ENCODE data around the gene ABCB8.

ABCB8 gene

DNA sequence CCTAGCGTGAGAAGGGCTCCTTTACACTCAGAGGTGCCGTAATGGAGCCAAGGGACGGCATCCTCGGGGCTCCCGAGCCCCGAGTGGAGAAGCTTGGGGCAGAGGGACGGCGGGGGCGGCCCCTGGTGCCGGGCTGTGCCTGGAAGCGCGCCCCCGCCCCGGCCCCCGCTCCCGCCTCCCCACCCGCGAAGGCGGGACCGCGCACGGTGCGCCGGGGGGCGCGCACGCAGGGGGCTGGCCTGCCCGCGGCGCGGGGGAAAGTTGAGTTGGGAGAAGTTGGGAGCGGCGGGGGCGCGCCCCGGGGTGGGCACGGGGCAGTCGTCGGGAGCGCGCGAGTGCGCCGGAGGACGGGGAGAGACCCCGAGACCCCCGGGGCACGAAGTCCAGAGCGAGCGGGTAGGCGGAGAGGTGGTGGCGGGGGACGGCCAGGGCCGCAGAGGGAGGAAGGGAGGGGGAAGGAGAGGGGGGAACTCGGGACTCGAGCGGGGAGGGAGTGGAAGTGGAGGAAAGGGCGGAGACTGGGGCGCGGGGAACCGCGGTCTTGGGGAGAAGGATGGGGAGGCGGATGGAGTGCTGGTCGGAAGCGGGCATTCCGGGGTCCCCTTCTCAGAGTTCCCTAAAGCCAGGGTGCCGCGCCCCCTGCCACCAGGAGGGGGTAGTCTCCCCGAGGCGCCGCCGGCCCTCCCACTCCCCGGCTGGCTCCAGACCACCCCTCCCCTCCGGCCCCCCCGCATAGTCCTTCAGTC is 31.3 kb downstream of the ABCB8 start, which contains the start of gene SLC4A2:
TSS of gene SLC4A2 (plus strand) at position 223 of the 746 bp plus-strand sequence. CDS start 2,399 bp downstream, outside the sequence.
- peak; percentile 58 to 70 for DNase-seq

DNA sequence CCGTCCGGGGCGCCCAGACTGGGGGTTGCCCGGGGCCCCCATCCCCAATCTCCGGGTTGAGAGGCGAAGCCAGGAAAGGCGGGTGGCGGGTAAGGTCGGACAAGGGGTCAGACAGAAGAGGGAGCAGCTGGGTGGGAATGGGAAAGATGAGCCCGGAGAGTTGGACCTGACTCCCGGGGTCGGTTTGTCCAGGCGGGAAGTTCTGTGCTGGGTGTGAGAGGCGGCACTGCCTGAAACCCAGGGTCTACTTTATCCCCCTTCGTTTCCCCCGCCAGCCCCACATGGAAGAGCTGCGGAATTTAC is 31.8 kb downstream of the ABCB8 start:
- DNase-seq = no peak

DNA sequence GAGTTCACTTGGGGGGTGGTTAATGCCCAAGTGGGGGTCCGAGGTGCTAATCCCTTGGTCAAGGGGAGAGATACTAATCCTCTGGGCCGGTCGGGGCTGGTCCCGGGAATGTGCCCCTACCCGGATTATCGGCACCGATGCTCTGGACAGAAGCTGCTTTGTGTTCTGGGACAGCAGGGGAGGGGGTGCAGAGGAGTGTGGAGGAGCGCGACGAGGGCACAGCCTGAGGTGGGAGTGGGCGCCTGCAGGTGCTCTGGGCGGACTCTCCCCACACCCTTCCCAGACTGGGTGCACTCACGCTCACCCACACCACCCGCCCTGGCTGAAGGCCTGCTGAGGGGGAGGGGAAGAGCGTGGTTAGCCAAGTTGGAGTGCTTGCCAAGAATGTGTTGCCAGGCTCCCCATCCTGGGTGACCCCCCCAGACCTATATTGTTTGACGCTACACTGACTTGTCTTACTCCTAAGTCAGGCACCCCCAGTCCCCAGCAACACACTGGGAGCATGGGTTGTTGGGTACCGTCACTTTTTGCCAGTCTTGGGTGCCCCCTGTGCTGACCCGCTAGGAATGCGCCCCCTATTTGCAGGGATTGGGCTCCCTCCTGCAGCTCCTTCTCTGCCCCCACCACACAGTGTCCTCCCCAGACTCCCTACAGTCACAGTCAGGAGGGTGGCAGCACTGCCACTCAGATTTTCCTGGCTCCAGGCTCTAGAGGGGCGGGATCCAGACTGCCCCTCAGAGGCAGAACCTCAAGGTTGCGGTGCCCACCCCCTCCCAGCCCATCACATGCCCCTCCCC is 32.4 kb downstream of the ABCB8 start:
- no peak for DNase-seq

DNA sequence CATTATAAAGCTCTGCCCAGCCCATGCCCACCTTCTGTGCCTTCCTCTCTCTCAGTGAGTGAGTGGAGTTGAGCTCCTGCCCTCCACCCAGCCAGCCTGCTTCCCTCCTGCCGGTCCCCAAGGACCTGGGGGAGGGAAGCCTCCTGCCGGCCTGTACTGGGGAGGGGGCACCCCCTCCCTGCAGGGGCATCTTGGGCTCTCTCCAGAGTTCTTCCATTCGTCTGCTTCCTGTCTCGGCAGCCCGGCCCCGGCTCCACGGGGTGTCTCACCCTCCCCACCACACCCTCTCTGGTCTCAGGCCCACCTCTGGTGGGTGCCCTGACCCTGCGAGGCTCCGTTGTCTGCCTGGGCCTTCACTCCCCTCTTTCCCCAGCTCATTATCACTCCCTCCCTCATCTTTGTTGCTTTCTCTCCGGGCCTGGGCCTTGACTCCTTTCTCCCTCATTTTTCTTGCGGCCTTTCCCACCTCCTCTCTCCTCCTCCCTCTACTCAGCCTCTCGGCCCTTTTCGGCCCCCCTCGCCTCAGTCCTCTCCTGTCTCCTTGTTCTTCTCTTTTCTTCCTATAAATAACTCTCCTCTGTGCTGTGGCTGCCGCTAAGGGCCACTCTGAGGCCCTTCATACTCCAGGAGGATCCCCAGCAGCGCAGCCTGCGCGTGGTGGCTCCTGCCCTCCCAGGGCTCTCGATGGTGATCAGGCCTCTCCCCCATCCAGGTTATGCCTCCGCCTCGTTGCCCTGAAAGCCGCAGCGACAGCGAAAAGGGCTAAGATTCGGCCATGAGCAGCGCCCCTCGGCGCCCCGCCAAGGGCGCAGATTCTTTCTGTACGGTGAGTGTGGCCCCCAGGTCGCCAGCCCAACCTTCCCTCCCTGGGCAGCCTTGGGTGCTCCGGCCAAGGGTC is 33.2 kb downstream of the ABCB8 start:
- DNase-seq = peak; percentile 51 to 80

DNA sequence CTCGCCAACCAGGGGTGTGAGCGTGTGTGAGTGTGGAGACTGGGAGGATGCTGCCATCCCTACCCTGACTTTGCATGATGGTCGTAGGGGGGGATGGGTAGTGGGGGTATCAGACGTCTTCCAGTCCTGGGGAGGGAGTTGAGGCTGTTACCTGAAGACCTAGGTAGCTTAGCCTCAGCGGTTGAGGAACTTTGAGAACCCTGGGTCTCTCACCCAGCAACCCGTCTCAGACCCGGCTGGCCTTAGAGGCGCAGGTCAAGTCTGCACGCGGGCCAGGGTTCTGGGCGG is 33.8 kb downstream of the ABCB8 start:
- DNase-seq = no peak

DNA sequence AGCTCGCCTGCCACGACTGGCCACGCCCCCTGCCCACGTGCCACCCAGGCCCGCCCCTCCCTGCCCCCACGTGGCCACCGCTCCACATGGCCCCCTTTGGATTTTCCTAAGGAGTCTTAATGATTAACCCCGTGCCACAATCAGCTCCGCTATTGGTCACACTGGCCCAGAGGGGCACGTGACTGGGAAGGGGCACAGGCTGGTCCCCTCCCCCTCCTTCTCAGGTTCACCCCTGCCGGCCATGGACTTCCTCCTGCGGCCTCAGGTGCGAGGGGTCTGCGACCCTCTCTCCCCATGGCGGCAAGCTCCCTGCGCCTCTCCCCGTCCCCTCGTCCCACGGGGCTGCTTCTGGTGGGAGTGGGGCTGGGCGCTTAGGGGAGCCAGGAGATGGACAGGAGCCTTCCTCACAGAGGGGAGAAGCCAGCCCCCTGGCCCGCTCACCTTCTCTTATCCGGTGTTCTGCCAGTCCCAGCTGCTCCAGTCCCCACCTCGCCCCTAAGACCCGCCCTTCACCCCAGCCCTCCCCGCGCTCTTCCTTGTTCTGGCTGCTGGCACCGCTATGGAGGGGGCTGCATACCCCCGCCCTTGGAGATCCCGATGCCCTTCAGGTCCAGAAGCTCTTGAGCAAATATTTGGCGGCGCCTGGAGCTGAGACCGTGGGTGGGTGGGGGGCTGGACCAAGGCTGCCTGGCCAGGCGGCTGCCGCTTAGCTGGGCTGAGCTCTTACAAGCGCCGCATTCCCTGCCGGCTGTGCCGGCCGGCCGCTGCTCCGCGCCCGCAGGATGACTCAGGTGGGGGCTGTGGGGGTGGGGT is 34.4 kb downstream of the ABCB8 start:
- peak in 1 of 2 experiments; percentile 33 for DNase-seq

DNA sequence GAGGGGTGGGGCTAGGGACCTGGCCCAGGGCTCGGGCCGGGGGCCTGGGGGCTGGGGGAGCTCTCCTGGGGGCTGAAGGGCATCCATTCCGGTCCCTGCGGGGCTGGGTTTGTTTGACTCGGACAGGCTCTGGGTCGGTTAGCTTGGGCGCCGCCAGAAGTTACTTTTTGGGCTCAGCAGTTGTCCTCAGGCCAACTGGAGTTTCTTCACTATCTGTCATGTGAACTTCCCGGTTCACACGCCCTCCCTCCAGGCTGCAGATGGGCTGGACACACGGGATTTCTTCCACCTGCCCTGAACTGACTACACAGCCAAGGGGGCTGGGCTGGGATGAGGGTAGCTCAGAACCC is 34.9 kb downstream of the ABCB8 start:
- DNase-seq = no peak

DNA sequence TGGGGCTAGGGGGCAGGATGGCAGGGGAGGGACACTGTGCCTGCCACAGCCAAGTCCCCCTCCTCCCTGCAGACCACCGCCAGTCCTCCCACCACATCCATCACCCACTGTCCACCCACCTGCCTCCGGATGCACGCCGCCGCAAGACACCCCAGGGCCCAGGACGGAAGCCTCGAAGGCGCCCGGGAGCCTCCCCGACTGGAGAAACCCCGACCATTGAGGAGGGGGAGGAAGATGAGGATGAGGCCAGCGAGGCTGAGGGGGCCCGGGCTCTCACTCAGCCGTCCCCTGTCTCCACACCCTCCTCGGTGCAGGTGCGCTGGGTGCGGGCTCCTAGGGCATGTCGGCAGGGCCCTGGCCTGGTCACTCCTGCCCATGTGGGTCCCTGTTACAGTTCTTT is 36.2 kb downstream of the ABCB8 start:
- no peak for DNase-seq

DNA sequence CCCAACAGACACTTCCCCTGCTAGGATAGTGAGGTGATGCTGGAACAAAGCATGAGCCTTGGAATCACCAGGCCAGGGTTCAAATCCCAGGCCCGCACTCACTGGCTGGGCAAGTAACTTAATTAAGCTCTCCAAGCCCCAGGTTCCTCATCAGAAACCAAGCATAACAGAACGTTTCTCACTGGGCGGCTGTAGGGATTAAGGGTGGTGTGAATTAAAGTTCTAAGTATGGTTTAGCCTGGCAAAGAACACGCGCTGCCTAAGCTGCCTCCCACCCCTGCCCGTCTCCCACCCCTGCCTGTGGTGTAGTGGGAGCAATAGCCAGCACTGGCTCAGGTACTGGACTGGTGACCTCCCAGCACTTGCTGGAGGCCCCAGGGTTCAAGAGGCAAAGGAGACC is 36.7 kb downstream of the ABCB8 start:
- DNase-seq = no peak

DNA sequence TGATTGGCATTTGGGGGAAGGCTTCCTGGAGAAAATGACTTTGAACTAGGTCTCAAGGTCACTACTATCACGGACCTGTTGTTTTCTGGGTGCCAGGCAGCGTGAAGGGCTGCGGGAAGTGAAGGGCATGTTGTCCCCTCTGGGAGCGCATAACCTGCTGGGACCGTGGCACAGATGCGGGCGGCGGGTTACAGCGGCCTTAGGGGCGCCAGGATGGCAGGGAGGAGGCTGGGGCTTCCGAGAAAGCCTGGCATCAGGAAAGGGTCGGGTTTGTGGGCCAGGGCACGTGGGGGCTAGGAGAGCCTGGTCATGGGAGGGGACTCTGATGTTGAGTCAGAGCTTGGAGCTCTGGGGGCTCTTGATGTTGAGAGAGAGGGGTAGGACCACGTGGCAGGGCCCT is 37.3 kb downstream of the ABCB8 start:
- DNase-seq = no peak

DNA sequence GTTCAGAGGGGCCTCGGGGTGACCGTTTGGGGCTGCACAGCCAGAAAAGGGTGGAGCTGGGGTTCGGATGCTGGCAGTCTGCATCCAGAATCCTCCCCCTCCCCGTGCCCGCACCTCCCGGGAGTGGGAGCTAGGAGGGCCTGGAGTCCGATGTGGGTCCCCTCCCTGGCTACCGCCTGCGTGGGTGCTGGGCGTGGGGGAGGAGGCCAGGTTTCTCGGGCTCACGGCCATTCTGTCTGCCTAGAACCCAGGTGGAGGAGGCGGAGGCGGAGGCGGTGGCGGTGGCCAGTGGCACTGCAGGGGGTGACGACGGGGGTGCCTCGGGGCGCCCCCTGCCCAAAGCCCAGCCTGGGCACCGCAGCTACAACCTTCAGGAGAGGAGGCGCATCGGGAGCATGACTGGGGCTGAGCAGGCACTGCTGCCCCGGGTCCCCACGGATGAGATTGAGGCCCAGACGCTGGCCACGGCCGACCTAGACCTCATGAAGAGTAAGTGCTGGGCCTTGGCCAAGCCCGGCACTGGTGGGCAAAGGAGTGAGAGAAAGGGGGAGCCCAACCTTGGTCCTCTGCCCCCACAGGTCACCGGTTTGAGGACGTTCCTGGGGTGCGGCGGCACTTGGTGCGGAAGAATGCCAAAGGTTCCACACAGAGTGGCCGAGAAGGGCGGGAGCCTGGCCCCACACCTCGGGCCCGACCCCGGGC is 38.2 kb downstream of the ABCB8 start:
- DNase-seq = no peak

DNA sequence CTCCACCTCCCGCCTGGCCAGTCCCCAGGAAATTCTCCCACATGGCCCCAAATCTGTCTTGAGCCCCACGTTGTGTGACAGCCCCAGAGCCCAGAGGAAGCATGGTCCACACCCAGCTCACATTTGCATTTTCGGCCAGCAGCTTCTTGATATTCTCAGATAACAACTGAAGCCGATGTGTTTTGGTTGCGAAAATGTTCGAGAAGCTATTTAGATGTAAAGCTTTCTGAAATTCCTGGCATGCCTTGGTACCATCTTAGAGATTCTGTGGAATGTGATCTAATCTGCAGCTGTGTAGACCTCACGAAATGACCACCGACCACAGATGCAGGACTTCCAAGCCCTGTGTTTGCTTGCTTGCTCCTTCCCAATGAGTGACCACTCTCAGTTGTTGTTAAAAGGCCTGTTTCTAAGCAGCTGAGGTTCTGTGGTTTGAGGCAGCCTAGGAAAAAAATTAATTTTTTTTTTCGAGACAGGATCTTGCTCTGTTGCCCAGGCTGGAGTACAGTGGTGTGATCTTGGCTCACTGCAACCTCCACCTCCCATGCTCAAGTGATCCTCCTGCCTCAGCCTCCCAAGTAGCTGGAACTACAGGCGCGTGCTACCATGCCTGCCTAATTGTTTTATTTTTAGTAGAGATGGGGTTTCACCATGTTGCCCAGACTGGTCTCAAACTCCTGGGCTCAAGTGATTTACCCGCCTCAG is 40.0 kb downstream of the ABCB8 start:
- no peak for DNase-seq

DNA sequence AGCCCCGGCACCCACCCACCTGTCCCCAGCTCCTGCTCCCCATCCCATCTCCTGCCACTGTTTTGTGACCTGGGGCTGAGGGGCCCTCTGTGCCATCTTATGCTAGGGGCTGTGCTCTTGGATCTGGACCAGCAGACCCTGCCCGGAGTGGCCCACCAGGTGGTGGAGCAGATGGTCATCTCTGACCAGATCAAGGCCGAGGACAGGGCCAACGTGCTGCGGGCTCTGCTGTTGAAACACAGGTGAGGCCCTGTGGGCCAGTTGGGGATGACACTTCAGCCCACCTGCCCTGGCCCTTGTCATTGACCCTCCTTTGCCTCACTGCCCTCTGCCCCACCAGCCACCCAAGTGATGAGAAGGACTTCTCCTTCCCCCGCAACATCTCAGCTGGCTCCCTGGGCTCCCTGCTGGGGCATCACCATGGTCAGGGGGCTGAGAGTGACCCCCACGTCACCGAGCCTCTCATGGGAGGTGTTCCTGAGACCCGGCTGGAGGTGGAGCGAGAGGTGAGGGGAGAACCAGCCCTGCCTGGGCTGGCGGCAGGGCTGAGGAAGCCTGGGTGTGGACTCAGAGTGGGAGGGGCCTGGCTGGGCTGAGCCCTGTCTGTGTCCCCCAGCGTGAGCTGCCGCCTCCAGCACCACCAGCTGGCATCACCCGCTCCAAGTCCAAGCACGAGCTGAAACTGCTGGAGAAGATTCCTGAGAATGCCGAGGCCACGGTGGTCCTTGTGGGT is 41.8 kb downstream of the ABCB8 start:
- no peak for DNase-seq

DNA sequence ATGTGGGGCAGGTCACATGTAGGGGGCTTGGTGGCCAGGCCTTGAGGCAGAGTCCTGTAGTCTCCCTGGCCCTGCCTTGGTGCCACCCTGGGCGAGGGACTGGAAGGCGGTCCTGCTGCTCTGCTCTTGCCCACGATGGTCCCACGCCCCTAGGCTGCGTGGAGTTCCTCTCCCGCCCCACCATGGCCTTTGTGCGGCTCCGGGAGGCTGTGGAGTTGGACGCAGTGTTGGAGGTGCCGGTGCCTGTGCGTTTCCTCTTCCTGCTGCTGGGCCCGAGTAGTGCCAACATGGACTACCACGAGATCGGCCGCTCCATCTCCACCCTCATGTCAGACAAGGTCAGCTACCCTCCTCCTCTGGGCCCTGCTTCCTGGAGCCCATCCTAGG is 42.3 kb downstream of the ABCB8 start:
- DNase-seq = no peak

DNA sequence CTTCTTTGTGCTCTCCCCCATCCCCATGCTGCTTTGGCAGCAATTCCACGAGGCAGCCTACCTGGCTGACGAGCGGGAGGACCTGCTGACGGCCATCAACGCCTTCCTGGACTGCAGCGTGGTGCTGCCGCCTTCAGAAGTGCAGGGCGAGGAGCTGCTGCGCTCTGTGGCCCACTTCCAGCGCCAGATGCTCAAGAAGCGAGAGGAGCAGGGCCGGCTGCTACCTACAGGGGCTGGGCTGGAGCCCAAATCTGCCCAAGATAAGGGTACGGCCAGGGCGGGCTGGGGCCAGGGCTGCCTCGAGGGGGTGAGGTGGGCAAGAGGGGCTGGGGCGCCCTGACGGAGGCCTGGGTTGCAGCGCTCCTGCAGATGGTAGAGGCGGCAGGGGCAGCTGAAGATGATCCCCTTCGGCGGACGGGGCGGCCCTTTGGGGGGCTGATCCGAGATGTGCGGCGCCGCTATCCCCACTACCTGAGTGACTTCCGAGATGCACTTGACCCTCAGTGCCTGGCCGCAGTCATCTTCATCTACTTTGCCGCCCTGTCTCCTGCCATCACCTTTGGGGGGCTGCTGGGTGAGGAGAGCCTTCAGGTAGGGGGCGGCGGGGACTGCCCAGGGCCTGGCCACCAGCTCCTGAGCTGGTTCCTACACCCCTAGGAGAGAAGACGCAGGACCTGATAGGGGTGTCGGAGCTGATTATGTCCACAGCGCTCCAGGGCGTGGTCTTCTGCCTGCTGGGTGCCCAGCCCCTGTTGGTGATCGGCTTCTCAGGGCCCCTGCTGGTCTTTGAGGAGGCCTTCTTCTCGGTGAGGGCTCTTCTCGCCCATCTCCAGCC is 43.0 kb downstream of the ABCB8 start:
- no peak for DNase-seq

DNA sequence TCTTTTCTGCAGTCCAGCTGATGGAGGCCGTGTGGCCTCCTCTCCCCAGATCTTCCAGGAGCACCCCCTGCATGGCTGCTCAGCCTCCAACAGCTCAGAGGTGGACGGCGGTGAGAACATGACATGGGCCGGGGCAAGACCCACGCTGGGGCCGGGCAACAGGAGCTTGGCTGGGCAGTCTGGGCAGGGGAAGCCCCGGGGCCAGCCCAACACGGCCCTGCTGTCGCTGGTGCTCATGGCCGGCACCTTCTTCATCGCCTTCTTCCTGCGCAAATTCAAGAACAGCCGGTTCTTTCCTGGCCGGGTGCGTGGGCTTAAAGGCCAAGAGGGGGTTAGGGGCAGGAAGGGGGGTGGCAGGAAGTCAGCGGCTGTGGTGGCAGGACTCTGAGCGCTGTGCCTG is 45.7 kb downstream of the ABCB8 start:
- no peak for DNase-seq

DNA sequence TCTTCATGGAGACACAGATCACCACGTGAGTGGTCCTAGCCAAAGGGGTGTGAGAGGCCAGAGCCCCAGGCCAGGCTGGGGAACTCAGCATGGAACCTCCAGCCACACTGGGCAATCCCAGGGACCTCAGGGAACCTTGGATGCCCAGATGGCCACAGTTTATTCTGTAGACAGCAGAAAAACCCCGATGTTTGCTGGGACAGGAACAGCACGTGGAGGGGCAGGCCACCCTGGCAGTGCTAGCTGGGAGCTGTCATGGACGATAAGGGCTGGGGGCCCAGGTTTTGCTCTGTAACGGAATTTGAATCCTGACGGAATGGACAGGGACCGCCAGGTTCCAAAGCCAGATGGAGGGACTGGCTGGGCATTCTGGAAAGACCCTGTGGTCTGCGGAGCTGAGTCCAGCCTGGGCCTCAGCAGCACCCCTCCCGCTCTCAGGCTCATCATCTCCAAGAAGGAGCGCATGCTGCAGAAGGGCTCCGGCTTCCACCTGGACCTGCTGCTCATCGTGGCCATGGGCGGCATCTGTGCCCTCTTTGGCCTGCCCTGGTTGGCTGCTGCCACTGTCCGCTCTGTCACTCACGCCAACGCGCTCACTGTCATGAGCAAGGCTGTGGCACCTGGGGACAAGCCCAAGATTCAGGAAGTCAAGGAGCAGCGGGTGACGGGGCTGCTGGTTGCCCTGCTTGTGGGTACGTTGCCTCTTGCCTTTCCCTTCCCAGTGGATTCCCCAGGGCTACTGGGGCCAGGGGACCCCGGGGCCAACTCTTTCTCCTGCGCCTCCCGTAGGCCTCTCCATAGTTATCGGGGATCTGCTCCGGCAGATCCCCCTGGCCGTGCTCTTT is 46.8 kb downstream of the ABCB8 start:
- no peak for DNase-seq

DNA sequence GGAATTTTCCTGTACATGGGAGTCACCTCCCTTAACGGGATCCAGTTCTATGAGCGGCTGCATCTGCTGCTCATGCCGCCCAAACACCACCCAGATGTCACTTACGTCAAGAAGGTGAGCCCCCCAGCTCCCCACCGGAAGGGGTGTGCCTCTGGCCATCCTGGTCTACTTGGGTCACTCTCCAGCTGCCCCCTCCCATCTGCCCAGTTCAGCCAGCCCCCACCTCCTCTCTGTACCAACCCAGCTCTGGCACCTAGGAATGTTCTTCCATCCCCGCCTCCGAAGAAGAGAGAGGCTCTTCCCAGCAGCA is 47.4 kb downstream of the ABCB8 start:
- no peak for DNase-seq

DNA sequence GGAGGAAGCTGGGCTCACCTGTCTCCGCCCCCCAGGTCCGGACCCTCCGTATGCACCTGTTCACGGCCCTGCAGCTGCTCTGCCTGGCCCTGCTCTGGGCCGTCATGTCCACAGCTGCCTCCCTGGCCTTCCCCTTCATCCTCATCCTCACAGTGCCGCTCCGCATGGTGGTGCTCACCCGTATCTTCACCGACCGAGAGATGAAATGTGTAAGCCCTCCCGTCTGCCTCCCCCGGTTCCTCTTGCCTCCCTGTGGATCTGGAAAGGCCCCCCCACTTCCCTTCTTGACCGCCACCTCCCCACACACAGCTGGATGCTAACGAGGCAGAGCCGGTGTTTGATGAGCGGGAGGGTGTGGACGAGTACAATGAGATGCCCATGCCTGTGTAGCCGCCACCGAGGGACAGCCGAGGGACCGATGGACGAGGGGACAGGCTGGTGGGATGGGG is 47.8 kb downstream of the ABCB8 start:
- no peak for DNase-seq

Data from NCI-H187 (cell line).